ENCODE data around the gene MAEL. TPM values are rescaled to one million over a fixed set of nuclear protein-coding genes. Genes with fewer than 3 reads are reported as not detected.

MAEL gene
- total and polyA plus RNA-seq, 2 of the 8 experiments (the other 6 are each of a cell fraction or from before 2014, with no cell fraction given), result 0.03 TPM; not detected in 1

- no peak overlapping the region for H3K4me2 ChIP-seq (ENCODE audit: insufficient read depth in 1 of 2, low read depth in 2 of 2, low read length in 2 of 2)
- H2BK120ac ChIP-seq (replicated peaks; ENCODE audit: low read depth, low read length), result no peak overlapping the region
- H3K27ac ChIP-seq (ENCODE audit: low read depth, low read length), result no peak overlapping the region
- no peak for FAIRE-seq
- no peak overlapping the region for H2AK5ac ChIP-seq (ENCODE audit: low read depth, low read length)
- no peak overlapping the region for H3K18ac ChIP-seq (ENCODE audit: extremely low read depth, low read length)
- H2BK20ac ChIP-seq (ENCODE audit: low read length), result no peak overlapping the region
- no peak overlapping the region for H2BK5ac ChIP-seq (ENCODE audit: low read depth, low read length)
- H3K36me3 ChIP-seq (ENCODE audit: control insufficient read depth in 2 of 4, insufficient read depth in 4 of 4, low read length in 3 of 4), result no peaks in the 10 kb centered on the region
- no peaks in the 10 kb centered on the region for H3K23me2 ChIP-seq (ENCODE audit: low read depth, low read length)
- ChIA-PET POLR2A (ENCODE audit: partially characterized antibody) (interaction anchor here (0.6 kb wide), 1 partner anchor 29 kb away, joined by 3 read pairs; no protein-coding TSS in a partner anchor), CTCF (ENCODE audit: partially characterized antibody) (interaction anchor here (0.7 to 1.1 kb wide), 2 partner anchors 21 to 44 kb away, joined by 3 to 4 read pairs; no protein-coding TSS in a partner anchor)
- H3K9ac ChIP-seq (replicated peaks in 1 of 4; ENCODE audit: extremely low read depth in 1 of 4, low read depth in 3 of 4, low read length in 3 of 4), result no peak overlapping the region
- H3K27me3 ChIP-seq (replicated peaks in 1 of 4; ENCODE audit: control insufficient read depth in 3 of 4, extremely low read depth in 1 of 4, insufficient read depth in 3 of 4, low read length in 3 of 4), result peaks cover 0 to 1% (median 0%) of the 10 kb centered on the region in 4 experiments; a peak in 3 of 7 replicates
- no peak overlapping the region for H4K8ac ChIP-seq (ENCODE audit: extremely low read depth, insufficient read depth, low read length)
- no peaks in the 10 kb centered on the region for H3K79me2 ChIP-seq (ENCODE audit: control insufficient read depth in 1 of 2, insufficient read depth in 2 of 2, low read length in 2 of 2)
- H4K5ac ChIP-seq (ENCODE audit: insufficient read length, low read depth, low read length), result no peak overlapping the region
- H3K4me1 ChIP-seq (replicated peaks in 1 of 4; ENCODE audit: control insufficient read depth in 3 of 4, insufficient read depth in 4 of 4, low read length in 3 of 4), result peaks cover 4 to 16% (median 11%) of the 10 kb centered on the region in 4 experiments; a peak in 6 of 7 replicates
- H3K4me3 ChIP-seq (ENCODE audit: extremely low read depth in 1 of 4, insufficient read depth in 2 of 4, low read depth in 3 of 4, low read length in 4 of 4), result no peak overlapping the region
- no peak overlapping the region for H3K14ac ChIP-seq (ENCODE audit: insufficient read length)
- no peak overlapping the region for H3K4ac ChIP-seq (replicated peaks; ENCODE audit: insufficient read length, low read depth, low read length)
- H2AFZ ChIP-seq (ENCODE audit: low read length), result no peak overlapping the region
- H2BK12ac ChIP-seq (ENCODE audit: low read depth, low read length), result no peak overlapping the region
- H4K91ac ChIP-seq (replicated peaks; ENCODE audit: insufficient read length, low read length), result no peak overlapping the region
- H3K23ac ChIP-seq (ENCODE audit: insufficient read length), result no peak overlapping the region
- H2BK15ac ChIP-seq (ENCODE audit: low read length), result no peak overlapping the region
- H3K79me1 ChIP-seq (ENCODE audit: low read depth, low read length), result no peaks in the 10 kb centered on the region
- no peaks in the 10 kb centered on the region for H3K9me3 ChIP-seq (ENCODE audit: insufficient read depth in 2 of 2, low read depth in 1 of 2, low read length in 1 of 2)
- DNase-seq (ENCODE audit: low read depth in 1 of 2, low spot score in 2 of 2), result no peak
- H4K20me1 ChIP-seq (replicated peaks in 1 of 2; ENCODE audit: control insufficient read depth in 1 of 2, insufficient read depth in 2 of 2, low read length in 2 of 2), result no peaks in the 10 kb centered on the region
- H3K56ac ChIP-seq (replicated peaks; ENCODE audit: insufficient read length, low read depth, low read length), result no peak overlapping the region
- TF ChIP-seq RFX5 (IDR thresholded peaks at IDR 0.05; ENCODE audit: borderline replicate concordance, low read depth, low read length), result no peak
- TF ChIP-seq GABPA (IDR thresholded peaks at IDR 0.05; ENCODE audit: borderline replicate concordance, insufficient read depth, low read length), result no peak
- TF ChIP-seq SP2 (IDR thresholded peaks at IDR 0.05; ENCODE audit: low read length), result no peak
- TF ChIP-seq RXRA (IDR thresholded peaks at IDR 0.05; ENCODE audit: insufficient read depth, low read depth, low read length), result no peak
- no peak for TF ChIP-seq BACH1 (IDR thresholded peaks at IDR 0.05; ENCODE audit: low read length)
- no peak for TF ChIP-seq ATF3 (IDR thresholded peaks at IDR 0.05; ENCODE audit: insufficient read depth, low read depth, low read length)
- TF ChIP-seq CHD1 (IDR thresholded peaks at IDR 0.05; ENCODE audit: low read depth, low read length), result no peak
- TF ChIP-seq BRCA1 (IDR thresholded peaks at IDR 0.05; ENCODE audit: low read depth, low read length), result no peak
- no peak for TF ChIP-seq TEAD4 (IDR thresholded peaks at IDR 0.05; ENCODE audit: low read depth, low read length)
- no peak for TF ChIP-seq RBBP5 (IDR thresholded peaks at IDR 0.05; ENCODE audit: borderline replicate concordance, low read depth, low read length)
- TF ChIP-seq HDAC2 (IDR thresholded peaks at IDR 0.05; ENCODE audit: borderline replicate concordance in 1 of 2, low read depth in 2 of 2, low read length in 2 of 2), result no peak
- TF ChIP-seq KDM5A (IDR thresholded peaks at IDR 0.05; ENCODE audit: low read length), result no peak
- TF ChIP-seq PHF8 (conservative IDR thresholded peaks at IDR 0.05; ENCODE audit: low read depth, low read length), result no peak
- TF ChIP-seq YY1 (IDR thresholded peaks at IDR 0.05; ENCODE audit: low read depth, low read length), result no peak
- TF ChIP-seq EZH2 (IDR thresholded peaks at IDR 0.05; ENCODE audit: low read depth, low read length, severe bottlenecking), result no peak
Observed at GRCh38 chr1:166953491-166953890, 35.6 kb upstream of the MAEL start.

Measured in H1 (cell line).